ENCODE data around the gene SH2D3A. TPM values are rescaled to one million over a fixed set of nuclear protein-coding genes. Genes with fewer than 3 reads are reported as not detected.
A peak's percentile ranks its signal among the peaks of the same experiment; 100 is the strongest.

Gene SH2D3A
- total RNA-seq, 2 experiments from 2014 or later, result 20.6 to 20.9 TPM

DNA sequence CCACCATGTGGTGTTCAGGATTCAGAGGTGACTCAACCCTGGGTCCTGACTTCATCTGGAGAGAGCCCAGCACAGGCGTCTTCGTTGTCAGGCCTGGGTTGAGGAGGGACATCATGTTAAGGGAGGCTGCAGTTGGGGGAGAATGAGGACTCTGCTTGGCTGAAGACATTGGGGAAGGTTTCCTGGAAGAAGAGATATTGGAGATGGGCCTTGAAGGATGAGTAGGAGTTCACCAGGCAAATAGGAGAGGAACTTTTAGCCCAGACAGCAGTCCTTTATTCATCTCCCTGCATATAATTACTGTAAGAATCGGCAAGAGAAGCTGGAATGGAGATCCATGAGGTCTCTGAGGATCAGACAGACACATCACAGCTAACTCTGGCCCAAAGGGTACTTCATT lies 44.1 kb upstream of the SH2D3A start:
- Mint-ChIP-seq H3K36me3 (ENCODE audit: low read depth) (peaks cover 45% of the 10 kb centered on the region), H3K9me3 (peaks cover 10% of the 10 kb centered on the region), H3K27me3 (no peaks in the 10 kb centered on the region), H3K4me3 (no peak overlapping the region), H3K4me1 (ENCODE audit: low read depth) (peaks cover 71% of the 10 kb centered on the region), H3K27ac (peak overlapping the region; percentile 64)
- intact Hi-C loops (cut with micrococcal nuclease), result no loop called here
- no peak for ATAC-seq
- no peak for DNase-seq
- TF ChIP-seq CTCF (IDR thresholded peaks at IDR 0.05), result no peak
- POLR2A ChIA-PET, result interaction anchor here (0.9 to 7.5 kb wide), 4 partner anchors 8 to 150 kb away, joined by 3 to 29 read pairs (median 6); no protein-coding TSS in a partner anchor
- CTCF ChIA-PET, result interaction anchor here (2.6 kb wide), 1 partner anchor 52 kb away, joined by 9 read pairs; no protein-coding TSS in a partner anchor

- ChIA-PET POLR2A (interaction anchor here (0.8 to 1.4 kb wide), 4 partner anchors 13 to 53 kb away, joined by 3 to 7 read pairs (median 3); partner anchors contain the start of gene VAV1), CTCF (interaction anchor here (1.0 kb wide), 1 partner anchor 37 kb away, joined by 4 read pairs; the partner anchor contains the start of gene VAV1)
- peaks cover 58% of the 10 kb centered on the region for H3K4me1 Mint-ChIP-seq (ENCODE audit: low read depth)
- no peak for TF ChIP-seq CTCF (IDR thresholded peaks at IDR 0.05)
- H3K9me3 Mint-ChIP-seq, result peaks cover 10% of the 10 kb centered on the region
- ATAC-seq, result peak; percentile 41
- H3K4me3 Mint-ChIP-seq, result no peak overlapping the region
- H3K27ac Mint-ChIP-seq, result peak overlapping the region; percentile 18
- intact Hi-C loops (cut with micrococcal nuclease), result no loop called here
- DNase-seq, result peak; percentile 58
- peaks cover 45% of the 10 kb centered on the region for H3K36me3 Mint-ChIP-seq (ENCODE audit: low read depth)
- H3K27me3 Mint-ChIP-seq, result no peaks in the 10 kb centered on the region
Measured at GRCh38 chr19:6809262-6809661, 42.0 kb upstream of the SH2D3A start.

DNA sequence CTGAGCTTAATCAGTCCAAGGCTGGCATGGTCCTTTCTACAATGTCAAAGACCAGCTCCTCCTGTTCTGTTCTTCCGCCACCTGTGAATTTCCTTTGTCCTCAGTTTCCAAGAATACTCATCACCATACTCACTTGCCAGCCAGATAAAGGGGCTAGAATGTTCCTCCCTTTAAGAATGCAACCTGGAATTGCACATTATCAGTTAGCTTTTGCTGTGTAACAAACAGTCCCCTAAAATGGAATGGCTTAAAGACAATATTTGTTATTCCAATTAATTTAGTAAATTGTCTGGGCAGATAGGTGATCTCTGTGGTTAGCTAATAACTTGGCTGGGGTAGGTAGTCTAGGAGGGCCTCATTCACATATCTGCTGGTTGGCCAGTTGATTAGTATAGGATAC lies 41.3 kb upstream of the SH2D3A start:
- ChIA-PET CTCF (interaction anchor here (1.0 to 1.5 kb wide), 2 partner anchors 27 to 36 kb away, joined by 3 to 4 read pairs; partner anchors contain the start of gene VAV1), POLR2A (interaction anchor here (0.6 to 1.4 kb wide), 4 partner anchors 24 to 52 kb away, joined by 3 to 7 read pairs (median 3); partner anchors contain the start of gene VAV1)
- intact Hi-C loops (cut with micrococcal nuclease), result no loop called here
- no peak for TF ChIP-seq CTCF (IDR thresholded peaks at IDR 0.05)
- H3K27me3 Mint-ChIP-seq, result no peaks in the 10 kb centered on the region
- peaks cover 51% of the 10 kb centered on the region for H3K36me3 Mint-ChIP-seq (ENCODE audit: low read depth)
- ATAC-seq (no peak), DNase-seq (no peak)
- peak overlapping the region; percentile 53 for H3K27ac Mint-ChIP-seq
- peaks cover 56% of the 10 kb centered on the region for H3K4me1 Mint-ChIP-seq (ENCODE audit: low read depth)
- no peak overlapping the region for H3K4me3 Mint-ChIP-seq
- H3K9me3 Mint-ChIP-seq, result peaks cover 10% of the 10 kb centered on the region

GRCh38 chr19:6807291-6807690 lies 40.1 kb upstream of the SH2D3A start:
- H3K9me3 Mint-ChIP-seq, result peaks cover 8% of the 10 kb centered on the region
- H3K27ac Mint-ChIP-seq, result no peak overlapping the region
- ChIA-PET CTCF (interaction anchor here (1.5 kb wide), 1 partner anchor 26 kb away, joined by 3 read pairs; no protein-coding TSS in a partner anchor), POLR2A (no interaction called here)
- no peak for TF ChIP-seq CTCF (IDR thresholded peaks at IDR 0.05)
- H3K4me3 Mint-ChIP-seq, result no peak overlapping the region
- no peak for DNase-seq
- H3K4me1 Mint-ChIP-seq (ENCODE audit: low read depth), result peaks cover 55% of the 10 kb centered on the region
- no peak for ATAC-seq
- no peaks in the 10 kb centered on the region for H3K27me3 Mint-ChIP-seq
- intact Hi-C loops (cut with micrococcal nuclease), result no loop called here
- peaks cover 46% of the 10 kb centered on the region for H3K36me3 Mint-ChIP-seq (ENCODE audit: low read depth)

- DNase-seq, result peak; percentile 30
- ATAC-seq, result no peak
- Mint-ChIP-seq H3K4me3 (no peak overlapping the region), H3K27me3 (no peaks in the 10 kb centered on the region), H3K9me3 (peaks cover 5% of the 10 kb centered on the region), H3K36me3 (ENCODE audit: low read depth) (peaks cover 40% of the 10 kb centered on the region), H3K4me1 (ENCODE audit: low read depth) (peaks cover 51% of the 10 kb centered on the region), H3K27ac (no peak overlapping the region)
- TF ChIP-seq CTCF (IDR thresholded peaks at IDR 0.05), result no peak
- CTCF ChIA-PET, result interaction anchor here (1.1 to 1.4 kb wide), 2 partner anchors 32 to 33 kb away, joined by 3 read pairs; no protein-coding TSS in a partner anchor
- intact Hi-C loops (cut with micrococcal nuclease), result no loop called here
- POLR2A ChIA-PET, result interaction anchor here (0.7 kb wide), 1 partner anchor 1879 kb away, joined by 4 read pairs; no protein-coding TSS in a partner anchor
Measured at GRCh38 chr19:6806488-6806887, 39.3 kb upstream of the SH2D3A start.

Measured in activated CD8-positive, alpha-beta T cell treated with anti-CD3 and anti-CD28 coated beads for 36 hours (primary cell).